Right ventricle myocardium inferior (tissue), 1 donor: ENCODE results near the gene COL9A2. TPM values are rescaled to one million over a fixed set of nuclear protein-coding genes. Genes with fewer than 3 reads are reported as not detected.
A peak's percentile ranks its signal among the peaks of the same experiment; 100 is the strongest.

Experiments
- ATAC-seq: fragments of 200-7000 bp; cut with Tn5 transposase; one replicate; pipeline ENCODE4 v1.9.1; 2020; ENCODE audit warnings: mild to moderate bottlenecking, moderate library complexity
- DNase-seq: peaks from one replicate; pipeline ENCODE4 v3.0.0; 2021; ENCODE audit errors: missing footprints
- intact Hi-C: fragments of 100-400 bp; cut with DNase I; formaldehyde crosslinking; loops from one replicate; pipeline ENCODE4 v1.11.0; 2022
- total RNA-seq: library from RNA; stranded (reverse); fragmentation: NEBNext Ultra II Directional; extraction: Animal tissue kit (Norgen Biotek cat#: 25700); gene quantifications from one replicate; pipeline ENCODE4 v1.2.1, GENCODE V29; 2021
- donor health status: DM: no; HTN: yes; CAD: no; lungs with severe emphysema.

COL9A2 gene
- total RNA-seq, 1 donor from 2014 or later = 0.24 TPM

DNA sequence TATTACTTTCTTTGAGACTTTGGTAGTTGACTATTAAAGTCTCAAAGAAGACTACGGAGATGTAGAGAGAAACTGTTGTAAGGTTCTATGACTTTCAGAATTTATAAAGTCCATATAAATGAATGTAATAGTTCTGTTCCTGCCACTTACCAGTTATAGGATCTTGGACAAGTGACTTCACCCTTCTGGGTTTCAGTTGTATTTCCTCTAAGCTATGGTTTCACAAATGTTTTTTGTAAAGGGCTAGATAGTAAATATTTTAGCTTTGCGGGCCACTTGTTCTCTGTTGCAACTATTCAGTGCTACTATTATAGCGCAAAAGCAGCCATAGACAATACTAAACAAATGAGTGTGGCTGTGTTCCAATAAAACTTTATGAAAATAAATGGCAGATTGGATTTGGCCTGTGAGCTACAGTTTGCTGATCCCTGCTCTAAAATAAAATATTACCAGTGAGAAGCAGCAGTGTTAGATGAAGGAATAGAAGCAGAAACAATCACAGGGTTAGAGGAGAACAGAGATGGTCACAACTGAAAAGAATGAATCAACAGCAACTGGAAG, 44.4 kb downstream of the COL9A2 start:
- DNase-seq (no peak), ATAC-seq (no peak)
- intact Hi-C loops = no loop called here

DNA sequence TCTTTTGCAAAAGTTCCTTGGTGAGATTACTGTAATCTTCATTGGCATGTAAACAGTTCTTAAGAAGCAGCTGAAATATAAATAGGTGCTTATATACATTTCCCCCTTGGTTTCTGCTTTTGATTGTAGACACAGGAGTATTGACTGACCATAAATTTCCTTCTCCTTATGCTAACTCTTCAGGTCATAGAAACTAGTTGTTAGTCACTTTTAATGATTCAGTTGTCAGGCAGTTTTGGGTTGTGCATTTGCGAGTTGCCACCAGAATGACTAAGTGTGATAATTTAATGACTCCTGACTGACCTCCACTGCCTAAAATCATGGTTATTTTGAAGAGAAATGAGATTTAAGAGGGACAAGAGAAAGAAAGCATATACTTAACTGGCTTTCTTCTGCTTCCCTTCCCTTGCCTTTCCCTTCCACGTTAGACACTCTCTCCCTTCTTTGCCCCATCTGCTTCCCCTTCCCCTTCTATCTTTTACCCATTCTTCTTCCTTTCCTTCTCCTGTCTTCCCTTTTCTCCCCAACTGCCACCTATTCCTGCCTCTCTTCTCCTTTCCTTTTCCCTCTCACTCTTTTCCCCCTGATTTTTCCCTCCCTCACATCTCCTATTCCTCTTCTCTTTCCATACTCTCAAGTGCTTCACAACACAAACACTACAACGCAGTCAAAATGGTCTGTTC, 46.8 kb downstream of the COL9A2 start:
- DNase-seq (no peak), ATAC-seq (no peak)
- intact Hi-C loops = no loop called here

DNA sequence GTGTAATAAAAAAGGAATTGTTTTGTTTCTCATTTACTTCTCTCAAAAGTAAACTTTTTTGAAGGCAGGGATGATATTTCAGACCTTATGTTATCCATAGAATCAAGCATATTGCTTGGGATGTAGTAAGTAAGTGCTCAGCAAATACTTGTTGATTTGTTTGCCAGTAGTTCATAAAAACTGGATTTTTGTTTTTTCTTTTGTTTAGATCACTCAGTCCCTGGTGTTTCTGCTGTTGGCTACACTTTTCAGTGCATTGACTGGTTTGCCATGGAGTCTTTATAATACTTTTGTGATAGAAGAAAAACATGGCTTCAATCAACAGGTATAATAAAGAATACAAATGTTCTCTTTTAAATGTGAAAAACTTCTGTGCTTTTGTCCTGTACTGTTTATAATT, 48.9 kb downstream of the COL9A2 start:
- intact Hi-C loops = no loop called here
- DNase-seq (no peak), ATAC-seq (no peak)

DNA sequence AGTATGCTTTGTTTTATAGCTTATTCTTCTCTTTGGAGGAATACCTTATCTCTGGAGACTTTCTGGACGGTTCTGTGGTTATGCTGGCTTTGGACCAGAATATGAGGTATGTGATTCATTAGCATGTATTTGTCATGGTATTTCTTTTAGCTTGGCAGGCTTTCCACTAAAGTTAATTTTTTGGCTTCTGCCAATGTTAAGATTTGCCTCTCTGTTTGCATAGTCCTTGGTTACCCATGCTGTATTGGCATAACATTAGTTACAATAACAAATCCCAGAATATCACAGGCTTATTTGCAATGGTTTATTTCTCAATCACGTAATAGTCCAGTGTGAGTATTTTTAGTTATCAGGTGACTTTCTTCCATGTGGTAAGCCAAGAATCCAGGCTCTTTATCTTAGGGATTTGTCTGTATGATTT, 49.3 kb downstream of the COL9A2 start:
- intact Hi-C loops = no loop called here

DNA sequence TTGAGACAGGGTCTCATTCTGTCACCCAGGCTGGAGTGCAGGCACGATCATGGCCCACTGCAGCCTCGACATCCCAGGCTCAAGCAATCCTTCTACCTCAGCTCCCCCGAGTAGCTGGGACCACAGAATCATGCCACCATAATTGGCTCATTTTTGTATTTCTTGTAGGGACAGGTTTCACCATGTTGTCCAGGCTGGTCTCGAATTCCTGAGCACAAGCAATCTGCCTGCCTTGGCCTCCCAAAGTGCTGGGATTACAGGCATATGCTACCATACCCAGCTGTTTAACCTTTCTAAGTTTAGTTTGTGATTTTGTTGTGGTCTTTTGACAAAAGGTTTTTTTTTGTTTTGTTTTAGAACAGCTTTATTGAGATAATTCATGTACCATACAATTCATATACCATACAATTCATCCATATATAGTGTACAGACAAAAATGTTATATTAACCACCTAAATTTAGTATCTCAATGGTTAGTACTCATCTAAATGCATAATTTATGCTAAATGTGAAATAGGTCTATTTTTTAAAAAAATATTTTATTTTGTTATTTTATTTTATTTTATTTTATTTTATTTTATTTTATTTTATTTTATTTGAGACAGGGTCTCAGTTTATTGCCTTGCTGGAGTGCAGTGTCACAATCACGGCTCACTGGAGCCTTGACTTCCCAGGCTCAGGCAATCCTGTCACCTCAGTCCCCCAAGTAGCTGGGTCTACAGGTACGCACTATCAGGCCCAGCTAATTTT, 50.1 kb downstream of the COL9A2 start:
- intact Hi-C loops = no loop called here
- ATAC-seq (no peak), DNase-seq (no peak)

More for the DNA sequence above, 49.3 kb downstream of the COL9A2 start:
- ATAC-seq (peak; percentile 89), DNase-seq (no peak)

DNA sequence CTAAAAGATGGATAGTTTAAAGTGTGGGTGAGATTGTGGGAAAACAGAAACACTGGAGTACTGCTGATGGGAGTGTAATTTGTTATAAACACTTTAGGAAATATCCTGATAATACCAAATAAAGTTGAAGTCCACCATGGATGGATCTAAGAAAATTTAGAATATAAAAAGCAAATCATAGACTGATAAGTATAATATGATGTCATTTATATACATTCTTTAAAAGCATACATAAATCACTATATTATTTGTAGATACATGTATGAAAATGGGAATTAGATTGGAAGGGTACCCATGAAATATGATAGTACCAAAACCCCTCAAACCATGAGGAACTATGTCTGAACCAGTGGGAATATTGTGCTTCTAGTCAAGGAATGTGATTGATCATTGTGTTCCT, 51.2 kb downstream of the COL9A2 start:
- no peak for DNase-seq
- ATAC-seq = no peak
- intact Hi-C loops = no loop called here

DNA sequence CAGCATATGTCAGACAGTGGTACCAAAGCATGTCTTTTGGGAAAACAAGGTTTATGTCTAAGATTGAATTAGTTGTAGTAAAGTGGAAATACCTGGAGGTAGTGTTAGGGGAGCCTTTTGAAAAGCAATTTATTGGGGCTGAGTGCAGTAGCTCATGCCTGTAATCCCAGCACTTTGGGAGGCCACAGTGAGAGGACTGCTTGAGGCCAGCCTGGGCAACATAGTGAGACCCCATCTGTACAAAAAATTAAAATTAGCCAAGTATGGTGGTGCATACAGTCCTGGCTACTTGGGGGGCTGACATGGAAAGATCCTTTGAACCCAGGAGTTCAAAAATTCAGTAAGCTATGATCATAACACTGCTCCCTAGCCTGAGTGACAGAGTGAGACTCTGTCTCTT, 51.8 kb downstream of the COL9A2 start:
- intact Hi-C loops = no loop called here
- no peak for ATAC-seq
- no peak for DNase-seq

DNA sequence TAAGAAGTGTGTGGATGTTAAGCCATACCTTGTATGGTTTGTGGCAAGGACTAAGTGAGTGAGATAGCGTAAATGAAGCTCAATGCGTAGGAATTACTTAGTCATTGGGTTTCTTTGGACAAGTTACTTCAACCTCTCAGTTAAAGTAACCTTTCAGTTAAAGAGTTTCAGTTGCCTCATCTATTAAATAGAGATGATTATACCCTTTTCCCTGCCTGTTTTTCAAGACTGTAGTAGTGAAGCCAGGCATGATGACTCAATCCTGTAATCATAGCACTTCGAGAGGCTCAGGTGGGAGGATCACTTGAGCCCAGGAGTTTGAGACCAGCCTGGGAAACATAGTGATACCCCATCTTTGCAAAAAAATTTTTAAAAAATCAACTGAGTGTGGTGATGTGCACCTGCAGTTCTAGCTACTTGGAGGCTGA, 52.7 kb downstream of the COL9A2 start:
- ATAC-seq = no peak
- intact Hi-C loops = no loop called here
- DNase-seq = no peak

DNA sequence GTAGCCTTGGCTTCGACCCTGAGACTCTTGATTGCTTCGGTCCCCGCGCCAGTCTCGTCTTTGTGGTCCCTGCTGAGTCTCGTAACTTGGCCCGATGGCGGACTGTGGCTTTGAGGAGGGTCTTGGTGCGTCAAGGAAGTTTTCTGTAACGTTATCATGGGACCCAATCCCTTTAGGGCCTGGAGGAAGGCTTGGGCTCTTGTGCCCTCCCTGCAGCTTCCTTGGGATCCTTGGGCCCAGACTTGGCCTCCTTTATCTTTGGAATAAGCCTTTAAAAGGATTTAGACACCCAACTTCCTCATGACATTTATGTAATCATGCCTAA, 58.7 kb downstream of the COL9A2 start:
- no peak for DNase-seq
- intact Hi-C loops = loop anchor here (5.0 to 10.0 kb wide), 2 partner anchors 96 to 214 kb away; partner anchors contain the start of genes CAP1 and RLF
- no peak for ATAC-seq

DNA sequence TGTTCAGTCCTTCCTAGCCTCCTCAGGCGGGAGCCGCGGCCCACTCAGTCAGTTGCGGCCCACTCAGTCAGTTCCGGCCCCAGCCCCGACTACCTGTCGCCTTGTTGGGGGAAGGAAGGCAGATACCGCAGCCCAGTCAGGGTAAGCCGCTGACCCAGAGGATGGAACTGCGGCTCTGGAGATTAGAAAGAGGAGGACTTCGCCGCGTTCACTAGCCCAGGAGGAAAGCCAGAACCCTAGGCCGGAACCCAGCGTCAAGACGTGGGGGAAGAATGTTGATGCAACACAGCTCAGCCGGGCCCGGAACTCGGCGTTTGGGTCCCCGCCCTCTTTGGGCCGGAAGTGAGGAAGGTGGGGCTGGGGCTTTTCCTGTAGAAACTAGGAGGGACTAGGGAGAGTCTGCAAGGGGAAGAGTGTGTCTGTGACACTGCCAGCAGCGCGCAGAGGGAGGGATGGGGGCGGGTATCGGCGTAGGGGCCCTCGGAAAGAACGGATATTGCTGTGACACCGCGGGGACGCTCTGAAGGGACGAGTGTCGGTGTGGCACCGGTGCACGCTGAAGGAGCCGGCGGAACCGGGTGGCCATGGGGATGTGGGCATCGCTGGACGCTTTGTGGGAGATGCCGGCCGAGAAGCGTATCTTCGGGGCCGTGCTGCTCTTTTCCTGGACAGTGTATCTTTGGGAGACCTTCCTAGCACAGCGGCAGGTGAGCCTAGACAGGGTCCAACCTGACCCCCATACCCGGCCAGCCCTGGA, 59.2 kb downstream of the COL9A2 start, which contains the start of gene ZMPSTE24:
Gene ZMPSTE24, plus strand, starts transcription at position 549 of the 757 bp plus-strand sequence. Its CDS starts 36 bp downstream, at position 585.
- intact Hi-C loops = loop anchor here (5.0 to 10.0 kb wide), 2 partner anchors 96 to 213 kb away; partner anchors contain the start of genes CAP1 and RLF
- DNase-seq = peak; percentile 96
- peak; percentile 100 for ATAC-seq

DNA sequence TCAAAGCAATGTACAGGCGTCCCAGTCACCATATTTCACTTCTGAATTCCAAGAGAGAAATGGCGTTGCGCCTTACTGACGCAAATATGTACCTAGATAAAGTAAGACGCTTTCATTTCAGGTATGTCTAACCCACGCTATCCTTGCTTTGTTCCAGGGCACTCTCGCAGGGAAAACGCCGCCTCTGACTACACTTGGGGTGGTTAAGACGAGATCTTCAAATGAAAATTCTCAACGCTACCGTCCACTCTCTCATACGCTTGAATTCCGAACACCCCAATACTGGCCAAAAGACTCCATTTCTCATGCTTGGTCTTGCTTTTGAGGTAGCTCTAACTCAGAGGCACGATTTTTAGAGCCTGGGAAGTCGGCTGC, 59.8 kb downstream of the COL9A2 start:
- ATAC-seq = peak; percentile 6
- intact Hi-C loops = loop anchor here (5.0 to 10.0 kb wide), 2 partner anchors 95 to 212 kb away; partner anchors contain the start of genes CAP1 and RLF
- DNase-seq = no peak

DNA sequence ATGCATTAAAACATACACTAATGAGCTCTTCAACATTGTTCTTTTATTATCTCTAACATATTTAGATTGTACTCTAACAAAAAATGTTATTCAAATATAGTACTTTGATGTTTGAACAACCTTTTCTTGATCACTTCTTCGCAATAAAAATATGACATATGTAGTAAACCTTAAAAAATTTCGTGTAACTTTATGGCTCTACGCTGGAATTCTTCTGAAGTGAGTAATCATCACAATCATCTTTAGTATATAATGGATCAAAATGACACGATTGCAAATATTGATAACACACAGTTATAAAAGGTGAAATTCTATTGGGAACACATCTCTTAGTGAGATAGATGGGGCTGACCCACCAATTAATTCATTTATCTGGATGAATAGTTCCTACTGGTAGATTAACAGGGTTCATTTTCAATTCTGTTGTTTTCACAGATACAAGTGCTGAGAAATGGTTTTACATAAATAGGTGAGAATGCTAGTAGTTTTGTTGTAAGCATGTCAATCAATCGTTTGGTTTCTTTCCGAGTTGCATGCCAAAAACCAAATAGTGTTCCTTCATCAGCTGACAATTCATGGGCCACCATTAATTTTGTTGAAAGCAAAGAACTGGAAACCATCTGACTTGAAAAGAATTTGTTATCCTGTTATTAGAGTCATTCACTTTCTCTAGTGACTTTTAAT, 60.5 kb downstream of the COL9A2 start:
- ATAC-seq = no peak
- DNase-seq = no peak
- intact Hi-C loops = loop anchor here (5.0 to 10.0 kb wide), 2 partner anchors 94 to 212 kb away; partner anchors contain the start of genes CAP1 and RLF

DNA sequence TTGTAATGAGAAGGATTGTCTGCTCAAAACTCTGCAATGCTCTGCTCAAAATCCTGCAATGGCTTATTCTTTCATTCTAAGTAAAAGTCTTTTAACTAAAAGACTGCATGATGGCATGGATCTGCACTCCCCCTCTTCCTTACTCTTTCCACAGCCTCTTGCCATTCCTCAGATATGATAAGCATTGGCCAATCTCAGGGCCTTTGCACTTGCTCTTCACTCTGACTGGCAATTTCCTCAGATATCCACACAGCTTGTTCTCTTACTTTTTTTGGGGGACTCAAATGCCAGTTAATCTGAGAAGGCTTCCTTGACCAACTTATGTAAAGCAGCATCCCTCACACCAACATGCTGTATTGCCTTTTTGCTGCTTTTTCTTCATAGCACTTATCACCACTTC, 61.9 kb downstream of the COL9A2 start:
- ATAC-seq (no peak), DNase-seq (no peak)
- intact Hi-C loops = loop anchor here (5.0 to 10.0 kb wide), 2 partner anchors 93 to 210 kb away; partner anchors contain the start of genes CAP1 and RLF

DNA sequence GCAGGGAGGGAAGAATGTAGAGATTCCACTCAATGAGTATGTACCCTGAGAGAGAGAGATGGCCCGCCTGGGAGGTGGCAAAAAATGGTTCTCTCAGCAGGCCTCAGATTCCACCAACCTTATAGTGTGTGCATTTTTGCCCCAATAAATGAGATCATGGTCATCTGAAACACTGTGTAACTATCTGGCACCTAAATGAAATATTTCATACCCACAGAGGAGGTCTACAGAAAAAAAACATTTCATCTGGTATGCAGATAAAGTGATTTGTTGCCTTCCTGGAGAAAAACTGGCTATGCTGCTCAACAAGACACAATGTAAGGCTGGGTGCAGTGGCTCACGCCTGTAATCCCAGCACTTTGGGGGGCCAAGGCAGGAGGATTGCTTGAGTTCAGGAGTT, 64.5 kb downstream of the COL9A2 start:
- intact Hi-C loops = loop anchor here (10.0 kb wide), 1 partner anchor 208 kb away; the partner anchor contains the start of gene CAP1
- ATAC-seq = no peak
- no peak for DNase-seq

DNA sequence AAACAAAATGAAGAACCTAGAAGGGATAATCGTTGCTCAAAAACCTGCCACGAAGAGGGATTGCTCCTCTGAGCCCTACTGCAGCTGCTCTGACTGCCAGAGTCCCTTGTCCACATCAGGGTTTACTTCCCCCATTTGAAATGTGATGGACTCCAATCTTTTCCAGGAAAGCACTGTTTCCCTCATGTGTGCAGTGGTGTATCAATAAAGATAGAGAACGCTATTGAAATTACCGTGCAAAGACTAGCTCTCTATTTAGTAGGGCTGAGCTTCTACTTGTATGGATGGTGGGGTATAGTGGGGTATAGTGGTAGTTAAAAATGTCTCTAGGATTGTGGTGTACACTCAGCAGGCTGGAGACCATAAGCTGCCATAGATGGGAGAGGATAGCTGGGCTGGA, 65.6 kb downstream of the COL9A2 start:
- no peak for DNase-seq
- no peak for ATAC-seq
- intact Hi-C loops = loop anchor here (10.0 kb wide), 1 partner anchor 207 kb away; the partner anchor contains the start of gene CAP1
